Smooth muscle cell (in vitro differentiated cells): Measurements from ENCODE around the gene PTPN3. TPM values are rescaled to one million over a fixed set of nuclear protein-coding genes. Genes with fewer than 3 reads are reported as not detected.

Experiments used
- DNase-seq: peaks from one replicate; lab custom pipeline; 2025; ENCODE audit not compliant: unreplicated experiment; lab: John Stamatoyannopoulos, UW
- H2AFZ ChIP-seq: fragments of 200-600 bp; sonication (generic); 2 replicates; pipeline ENCODE4 v1.6.0; 2016; ENCODE audit warnings: antibody characterized with exemption, low read depth, mild to moderate bottlenecking
- H3F3A ChIP-seq: fragments of 200-600 bp; sonication (generic); 2 replicates; pipeline ENCODE4 v1.6.0; 2017; ENCODE audit warnings: antibody characterized with exemption, low read depth
- H3K27ac ChIP-seq: fragments of 200-600 bp; sonication (generic); 2 replicates; pipeline ENCODE4 v1.5.1; 2016; ENCODE audit warnings: low read depth, mild to moderate bottlenecking
- H3K27me3 ChIP-seq: fragments of 200-600 bp; sonication (generic); 2 replicates; pipeline ENCODE4 v1.6.1; 2016; ENCODE audit warnings: low read depth, mild to moderate bottlenecking
- H3K36me3 ChIP-seq: fragments of 200-600 bp; sonication (generic); 2 replicates; pipeline ENCODE4 v1.5.1; 2016; ENCODE audit warnings: low read depth
- H3K4me1 ChIP-seq: fragments of 200-600 bp; sonication (generic); 2 replicates; pipeline ENCODE4 v1.5.1; 2016; ENCODE audit warnings: low read depth
- H3K4me2 ChIP-seq: fragments of 200-600 bp; sonication (generic); 2 replicates; pipeline ENCODE4 v1.6.0; 2016; ENCODE audit warnings: mild to moderate bottlenecking
- H3K4me3 ChIP-seq: fragments of 200-600 bp; sonication (generic); 2 replicates; pipeline ENCODE4 v1.5.1; 2016; ENCODE audit warnings: mild to moderate bottlenecking
- H3K79me2 ChIP-seq: fragments of 200-600 bp; sonication (generic); 2 replicates; pipeline ENCODE4 v1.6.0; 2016; ENCODE audit warnings: low read depth, mild to moderate bottlenecking
- H3K9ac ChIP-seq: fragments of 200-600 bp; sonication (generic); 2 replicates; pipeline ENCODE4 v1.6.0; 2016; ENCODE audit warnings: low read depth
- H3K9me3 ChIP-seq: fragments of 200-600 bp; sonication (generic); replicated peaks from 2 replicates; pipeline ENCODE4 v1.5.1; 2016; ENCODE audit warnings: low read depth
- H4K20me1 ChIP-seq: fragments of 200-600 bp; sonication (generic); 2 replicates; pipeline ENCODE4 v1.6.0; 2016; ENCODE audit warnings: low read depth
- WGBS: methylation state at CpG from one replicate; pipeline ENCODE4 v1.1.7; 2016; ENCODE audit warnings: low lambda C conversion rate; 5-methylcytosine and 5-hydroxymethylcytosine counted together
- polyA plus RNA-seq: library from polyadenylated mRNA; unstranded; fragments of >200 nt; fragmentation: Nextera tagmentation; extraction: Ambion mirVana; gene quantifications from 2 replicates; pipeline ENCODE4 v1.2.1, GENCODE V29; 2016
- total RNA-seq: library from RNA; depleted of rRNA; stranded (reverse); fragments of >200 nt; gene quantifications from 2 replicates; pipeline ENCODE4 v1.2.3, GENCODE V29; 2014
- TF ChIP-seq, protein P1 (sequence below): fragments of 200-600 bp; sonication (generic); IDR thresholded peaks from 2 replicates; pipeline ENCODE4 v1.5.1; 2017; ENCODE audit warnings: borderline replicate concordance, mild to moderate bottlenecking, antibody characterized with exemption; ENCODE audit not compliant: insufficient read depth, poor library complexity, severe bottlenecking

Gene PTPN3
- total and polyA plus RNA-seq, 2 experiments from 2014 or later, result 2.2 to 5.5 TPM

DNA sequence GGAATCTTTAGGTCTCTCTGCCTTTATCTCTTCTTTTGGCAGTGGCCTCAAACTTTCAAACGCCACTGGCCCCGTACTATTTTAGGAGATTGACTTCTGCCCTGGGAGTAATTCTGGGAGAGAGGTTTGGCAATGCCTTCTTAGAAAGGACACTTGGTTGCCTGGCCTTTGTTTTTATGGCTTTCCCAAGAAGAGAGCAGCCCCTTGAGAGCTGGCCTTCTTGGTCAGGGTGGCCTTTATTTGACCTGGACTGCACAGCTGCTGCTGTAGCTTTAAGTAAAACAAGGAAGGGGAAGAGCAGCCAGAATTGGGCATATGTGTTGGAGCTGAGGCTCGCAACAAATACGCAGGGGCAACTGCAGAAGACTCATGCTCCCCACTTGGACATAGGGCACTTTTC lies 60.8 kb downstream of the PTPN3 start:
- no peaks in the 10 kb centered on the region for H3F3A ChIP-seq
- H3K27me3 ChIP-seq, result no peaks in the 10 kb centered on the region
- peaks cover 2% of the 10 kb centered on the region for H3K4me1 ChIP-seq
- TF ChIP-seq, protein P1, sequence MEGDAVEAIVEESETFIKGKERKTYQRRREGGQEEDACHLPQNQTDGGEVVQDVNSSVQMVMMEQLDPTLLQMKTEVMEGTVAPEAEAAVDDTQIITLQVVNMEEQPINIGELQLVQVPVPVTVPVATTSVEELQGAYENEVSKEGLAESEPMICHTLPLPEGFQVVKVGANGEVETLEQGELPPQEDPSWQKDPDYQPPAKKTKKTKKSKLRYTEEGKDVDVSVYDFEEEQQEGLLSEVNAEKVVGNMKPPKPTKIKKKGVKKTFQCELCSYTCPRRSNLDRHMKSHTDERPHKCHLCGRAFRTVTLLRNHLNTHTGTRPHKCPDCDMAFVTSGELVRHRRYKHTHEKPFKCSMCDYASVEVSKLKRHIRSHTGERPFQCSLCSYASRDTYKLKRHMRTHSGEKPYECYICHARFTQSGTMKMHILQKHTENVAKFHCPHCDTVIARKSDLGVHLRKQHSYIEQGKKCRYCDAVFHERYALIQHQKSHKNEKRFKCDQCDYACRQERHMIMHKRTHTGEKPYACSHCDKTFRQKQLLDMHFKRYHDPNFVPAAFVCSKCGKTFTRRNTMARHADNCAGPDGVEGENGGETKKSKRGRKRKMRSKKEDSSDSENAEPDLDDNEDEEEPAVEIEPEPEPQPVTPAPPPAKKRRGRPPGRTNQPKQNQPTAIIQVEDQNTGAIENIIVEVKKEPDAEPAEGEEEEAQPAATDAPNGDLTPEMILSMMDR, result no peak
- DNase-seq, result no peak
- WGBS, result 87% methylated on average over 4 of the region's 4 CpGs
- H4K20me1 ChIP-seq, result no peaks in the 10 kb centered on the region
- no peak overlapping the region for H3K9ac ChIP-seq
- H3K9me3 ChIP-seq, result no peaks in the 10 kb centered on the region
- H3K79me2 ChIP-seq, result no peaks in the 10 kb centered on the region
- H3K27ac ChIP-seq, result no peak overlapping the region
- H3K36me3 ChIP-seq, result no peaks in the 10 kb centered on the region
- no peak overlapping the region for H2AFZ ChIP-seq
- no peak overlapping the region for H3K4me2 ChIP-seq
- H3K4me3 ChIP-seq, result no peak overlapping the region

DNA sequence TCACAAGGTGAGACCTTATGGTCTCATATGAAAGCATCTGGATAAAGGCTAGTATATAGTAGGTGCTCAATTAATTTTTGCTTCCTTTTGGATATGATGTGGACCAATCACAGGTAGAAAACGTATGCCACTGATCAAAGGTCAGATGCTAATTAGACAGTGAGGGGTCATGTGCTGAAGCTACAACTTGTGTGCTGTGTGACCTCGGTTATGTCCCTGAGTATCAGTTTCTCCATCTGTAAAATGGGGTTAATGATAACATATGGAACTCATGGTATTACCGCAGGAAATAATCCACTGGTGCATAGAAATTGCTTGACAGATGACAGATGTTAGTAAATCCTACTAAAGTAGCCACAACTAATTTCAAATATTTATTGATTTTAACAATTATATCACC lies 62.0 kb downstream of the PTPN3 start:
- H3K9me3 ChIP-seq, result no peaks in the 10 kb centered on the region
- H3F3A ChIP-seq, result no peaks in the 10 kb centered on the region
- DNase-seq, result no peak
- H3K4me1 ChIP-seq, result peaks cover 2% of the 10 kb centered on the region
- H3K4me2 ChIP-seq, result no peak overlapping the region
- no peaks in the 10 kb centered on the region for H3K79me2 ChIP-seq
- H3K4me3 ChIP-seq, result no peak overlapping the region
- H2AFZ ChIP-seq, result no peak overlapping the region
- H3K9ac ChIP-seq, result no peak overlapping the region
- H4K20me1 ChIP-seq, result no peaks in the 10 kb centered on the region
- no peak overlapping the region for H3K27ac ChIP-seq
- H3K36me3 ChIP-seq, result no peaks in the 10 kb centered on the region
- WGBS, result 91% methylated on average over 3 of the region's 3 CpGs
- TF ChIP-seq, protein P1, result no peak
- no peaks in the 10 kb centered on the region for H3K27me3 ChIP-seq

DNA sequence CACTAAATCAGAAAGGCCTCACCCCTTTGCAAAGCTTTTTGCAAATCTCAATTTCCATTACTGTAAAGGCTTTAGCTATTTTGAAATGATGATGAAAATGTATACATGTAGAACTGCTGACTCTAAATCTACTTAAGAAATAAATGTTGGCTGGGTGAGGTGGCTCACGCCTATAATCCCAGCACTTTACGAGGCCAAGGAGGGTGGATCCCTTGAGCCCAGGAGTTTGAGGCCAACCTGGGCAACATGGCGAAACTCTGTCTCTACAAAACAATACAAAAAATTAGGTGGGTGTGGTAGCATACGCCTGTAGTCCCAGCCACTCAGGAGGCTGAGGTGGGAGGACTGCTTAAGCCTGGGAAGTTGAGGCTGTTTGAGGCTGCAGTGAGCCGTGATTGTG lies 64.6 kb downstream of the PTPN3 start:
- H3K27ac ChIP-seq, result no peak overlapping the region
- WGBS, result 96% methylated on average over 5 of the region's 5 CpGs
- no peak for DNase-seq
- H3K36me3 ChIP-seq, result no peaks in the 10 kb centered on the region
- no peaks in the 10 kb centered on the region for H3F3A ChIP-seq
- H3K79me2 ChIP-seq, result no peaks in the 10 kb centered on the region
- no peaks in the 10 kb centered on the region for H3K4me1 ChIP-seq
- H3K4me3 ChIP-seq, result no peak overlapping the region
- no peaks in the 10 kb centered on the region for H3K27me3 ChIP-seq
- no peak overlapping the region for H2AFZ ChIP-seq
- TF ChIP-seq, protein P1, result no peak
- H3K9ac ChIP-seq, result no peak overlapping the region
- no peak overlapping the region for H3K4me2 ChIP-seq
- H3K9me3 ChIP-seq, result no peaks in the 10 kb centered on the region
- no peaks in the 10 kb centered on the region for H4K20me1 ChIP-seq

DNA sequence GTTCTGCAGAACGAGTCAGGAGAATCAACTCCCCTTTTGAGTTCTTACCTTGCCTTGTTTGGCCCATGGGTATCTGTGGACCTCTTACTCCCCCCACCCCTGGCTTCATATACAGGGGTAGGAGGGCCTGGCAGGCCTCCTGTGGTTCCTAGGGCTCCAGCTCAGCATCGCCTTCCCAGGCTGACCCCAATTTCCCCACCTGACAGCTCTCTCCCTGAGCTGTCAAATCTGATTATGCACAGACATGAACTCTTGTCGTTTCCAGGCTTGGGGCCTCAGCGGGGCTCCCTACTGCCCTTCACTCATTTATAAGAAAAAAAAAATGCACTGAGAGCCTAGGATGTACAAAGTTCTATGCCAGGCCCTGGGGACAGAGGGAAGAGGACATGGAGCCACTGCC lies 67.9 kb downstream of the PTPN3 start:
- no peaks in the 10 kb centered on the region for H3K4me1 ChIP-seq

More for the DNA sequence above, 67.9 kb downstream of the PTPN3 start:
- no peak for DNase-seq
- TF ChIP-seq, protein P1, result no peak
- no peaks in the 10 kb centered on the region for H3F3A ChIP-seq
- H3K9me3 ChIP-seq, result no peaks in the 10 kb centered on the region
- no peaks in the 10 kb centered on the region for H3K27me3 ChIP-seq
- H3K36me3 ChIP-seq, result no peaks in the 10 kb centered on the region
- no peaks in the 10 kb centered on the region for H3K79me2 ChIP-seq
- no peak overlapping the region for H3K9ac ChIP-seq
- WGBS, result 57% methylated on average over 4 of the region's 4 CpGs
- no peak overlapping the region for H3K4me2 ChIP-seq
- no peak overlapping the region for H3K4me3 ChIP-seq
- H2AFZ ChIP-seq, result no peak overlapping the region
- H4K20me1 ChIP-seq, result no peaks in the 10 kb centered on the region
- H3K27ac ChIP-seq, result no peak overlapping the region
